ENCODE results near the gene MPO. TPM values are rescaled to one million over a fixed set of nuclear protein-coding genes. Genes with fewer than 3 reads are reported as not detected.

The MPO gene
- total RNA-seq, 2 experiments from 2014 or later: not detected

GRCh38 chr17:58315750-58316149, 35.0 kb upstream of the MPO start:
- DNase-seq (no peak), ATAC-seq (ENCODE audit: low read depth) (no peak)
- Mint-ChIP-seq H3K36me3 (peaks cover 15% of the 10 kb centered on the region), H3K27me3 (no peaks in the 10 kb centered on the region), H3K27ac (no peak overlapping the region), H3K4me1 (peaks cover 11% of the 10 kb centered on the region), H3K4me3 (no peak overlapping the region), H3K9me3 (no peaks in the 10 kb centered on the region)
- POLR2A ChIA-PET: interaction anchor here (1.0 to 25.9 kb wide), 3 partner anchors 11 to 36 kb away, joined by 4 to 2283 read pairs (median 82); partner anchors contain the start of genes SUPT4H1 and TSPOAP1

DNA sequence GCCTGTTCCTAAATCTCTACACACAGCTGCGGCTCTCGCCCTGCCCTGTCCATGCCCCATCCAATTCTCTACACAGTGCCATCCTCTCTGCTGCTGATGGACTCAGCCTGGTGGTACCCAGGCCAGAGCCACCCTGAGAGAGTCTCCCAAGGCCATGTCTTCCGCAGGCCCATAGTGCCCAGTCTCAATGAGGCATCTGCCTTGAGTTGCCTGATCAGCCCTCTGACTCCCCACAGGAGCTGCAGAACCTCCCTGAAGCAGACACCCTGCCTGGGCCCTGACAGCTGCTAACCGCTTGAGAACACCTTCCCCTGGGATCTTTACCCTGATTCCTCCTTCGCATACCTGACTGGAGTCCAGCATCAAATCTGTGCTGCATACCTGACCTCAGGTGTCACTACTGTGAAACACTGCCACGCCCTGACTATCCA, 34.6 kb upstream of the MPO start:
- H3K4me1 Mint-ChIP-seq: peaks cover 11% of the 10 kb centered on the region
- no peak overlapping the region for H3K27ac Mint-ChIP-seq
- H3K4me3 Mint-ChIP-seq: no peak overlapping the region
- H3K36me3 Mint-ChIP-seq: peaks cover 15% of the 10 kb centered on the region
- ATAC-seq (ENCODE audit: low read depth) (no peak), DNase-seq (no peak)
- POLR2A ChIA-PET: interaction anchor here (1.0 to 25.9 kb wide), 3 partner anchors 12 to 36 kb away, joined by 4 to 2283 read pairs (median 82); partner anchors contain the start of genes SUPT4H1 and TSPOAP1
- no peaks in the 10 kb centered on the region for H3K27me3 Mint-ChIP-seq
- no peaks in the 10 kb centered on the region for H3K9me3 Mint-ChIP-seq

- ATAC-seq (ENCODE audit: low read depth) (no peak), DNase-seq (no peak)
- Mint-ChIP-seq H3K9me3 (no peaks in the 10 kb centered on the region), H3K4me3 (no peak overlapping the region), H3K36me3 (peaks cover 15% of the 10 kb centered on the region), H3K27ac (no peak overlapping the region), H3K27me3 (no peaks in the 10 kb centered on the region), H3K4me1 (peaks cover 11% of the 10 kb centered on the region)
- POLR2A ChIA-PET: interaction anchor here (1.1 to 25.9 kb wide), 3 partner anchors 12 to 40 kb away, joined by 5 to 2283 read pairs (median 8); no protein-coding TSS in a partner anchor
Measured at GRCh38 chr17:58314706-58315015, 33.9 kb upstream of the MPO start.

GRCh38 chr17:58313815-58314705, 33.3 kb upstream of the MPO start:
- ATAC-seq (ENCODE audit: low read depth) (no peak), DNase-seq (no peak)
- POLR2A ChIA-PET: interaction anchor here (1.1 to 25.9 kb wide), 3 partner anchors 12 to 41 kb away, joined by 5 to 2283 read pairs (median 8); no protein-coding TSS in a partner anchor
- Mint-ChIP-seq H3K9me3 (no peaks in the 10 kb centered on the region), H3K27ac (no peak overlapping the region), H3K27me3 (no peaks in the 10 kb centered on the region), H3K4me3 (no peak overlapping the region), H3K4me1 (peaks cover 11% of the 10 kb centered on the region), H3K36me3 (peaks cover 15% of the 10 kb centered on the region)

DNA sequence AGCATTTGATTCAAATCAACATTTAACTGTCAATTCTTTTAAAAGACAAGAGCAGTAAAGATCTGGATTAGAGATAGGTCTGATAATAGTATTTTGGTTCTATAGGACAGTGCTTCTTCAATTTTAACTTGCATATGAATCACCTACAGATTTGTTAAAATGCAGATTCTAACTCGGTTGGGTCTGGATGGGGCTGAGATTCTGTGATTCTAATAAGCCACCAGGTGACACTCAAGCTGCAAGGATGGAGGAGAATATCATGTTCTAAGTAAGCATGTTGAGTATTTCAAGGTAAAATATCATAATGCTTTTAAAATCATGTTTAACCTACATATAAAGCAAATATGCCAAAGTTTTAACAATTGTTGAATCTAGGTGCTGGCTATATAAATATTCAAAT, 32.1 kb upstream of the MPO start:
- H3K36me3 Mint-ChIP-seq: peaks cover 15% of the 10 kb centered on the region
- no peaks in the 10 kb centered on the region for H3K27me3 Mint-ChIP-seq
- H3K27ac Mint-ChIP-seq: no peak overlapping the region
- H3K4me1 Mint-ChIP-seq: peaks cover 6% of the 10 kb centered on the region
- POLR2A ChIA-PET: interaction anchor here (0.7 kb wide), 1 partner anchor 233 kb away, joined by 6 read pairs; no protein-coding TSS in a partner anchor
- ATAC-seq (ENCODE audit: low read depth) (no peak), DNase-seq (no peak)
- no peaks in the 10 kb centered on the region for H3K9me3 Mint-ChIP-seq
- H3K4me3 Mint-ChIP-seq: no peak overlapping the region

GRCh38 chr17:58312021-58312630, 31.4 kb upstream of the MPO start:
- Mint-ChIP-seq H3K27ac (no peak overlapping the region), H3K36me3 (peaks cover 10% of the 10 kb centered on the region), H3K4me3 (no peak overlapping the region), H3K9me3 (no peaks in the 10 kb centered on the region), H3K27me3 (no peaks in the 10 kb centered on the region), H3K4me1 (no peaks in the 10 kb centered on the region)
- no peak for ATAC-seq (ENCODE audit: low read depth)
- no peak for DNase-seq
- POLR2A ChIA-PET: interaction anchor here (1.1 kb wide), 1 partner anchor 32 kb away, joined by 4 read pairs; no protein-coding TSS in a partner anchor

DNA sequence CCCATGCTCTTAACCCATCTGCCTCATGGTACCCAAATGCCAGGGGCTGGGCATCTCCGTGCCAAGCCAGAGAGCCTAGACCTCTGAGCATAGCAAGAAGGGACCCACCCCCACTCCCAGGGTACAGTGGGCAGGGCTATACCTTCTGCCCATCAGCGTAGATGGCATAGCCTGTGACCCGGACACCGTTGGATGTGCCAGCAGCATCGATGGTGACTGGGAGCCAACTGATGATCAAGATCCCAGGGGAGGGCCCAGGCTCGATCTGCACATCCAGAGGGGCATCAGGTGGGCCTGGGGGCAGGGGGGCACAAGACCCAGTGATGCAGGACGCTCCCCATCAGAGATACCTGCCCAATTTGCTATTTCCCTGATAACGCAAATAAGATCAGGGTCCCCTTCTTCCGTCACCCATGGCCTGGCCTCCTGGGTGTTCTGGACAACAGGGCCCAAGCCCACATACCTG, 30.7 kb upstream of the MPO start:
- H3K27ac Mint-ChIP-seq: no peak overlapping the region
- peaks cover 10% of the 10 kb centered on the region for H3K36me3 Mint-ChIP-seq
- no peak overlapping the region for H3K4me3 Mint-ChIP-seq
- POLR2A ChIA-PET: interaction anchor here (1.1 kb wide), 1 partner anchor 33 kb away, joined by 4 read pairs; no protein-coding TSS in a partner anchor
- H3K27me3 Mint-ChIP-seq: no peaks in the 10 kb centered on the region
- no peaks in the 10 kb centered on the region for H3K4me1 Mint-ChIP-seq
- H3K9me3 Mint-ChIP-seq: no peaks in the 10 kb centered on the region
- ATAC-seq (ENCODE audit: low read depth): no peak
- DNase-seq: no peak

DNA sequence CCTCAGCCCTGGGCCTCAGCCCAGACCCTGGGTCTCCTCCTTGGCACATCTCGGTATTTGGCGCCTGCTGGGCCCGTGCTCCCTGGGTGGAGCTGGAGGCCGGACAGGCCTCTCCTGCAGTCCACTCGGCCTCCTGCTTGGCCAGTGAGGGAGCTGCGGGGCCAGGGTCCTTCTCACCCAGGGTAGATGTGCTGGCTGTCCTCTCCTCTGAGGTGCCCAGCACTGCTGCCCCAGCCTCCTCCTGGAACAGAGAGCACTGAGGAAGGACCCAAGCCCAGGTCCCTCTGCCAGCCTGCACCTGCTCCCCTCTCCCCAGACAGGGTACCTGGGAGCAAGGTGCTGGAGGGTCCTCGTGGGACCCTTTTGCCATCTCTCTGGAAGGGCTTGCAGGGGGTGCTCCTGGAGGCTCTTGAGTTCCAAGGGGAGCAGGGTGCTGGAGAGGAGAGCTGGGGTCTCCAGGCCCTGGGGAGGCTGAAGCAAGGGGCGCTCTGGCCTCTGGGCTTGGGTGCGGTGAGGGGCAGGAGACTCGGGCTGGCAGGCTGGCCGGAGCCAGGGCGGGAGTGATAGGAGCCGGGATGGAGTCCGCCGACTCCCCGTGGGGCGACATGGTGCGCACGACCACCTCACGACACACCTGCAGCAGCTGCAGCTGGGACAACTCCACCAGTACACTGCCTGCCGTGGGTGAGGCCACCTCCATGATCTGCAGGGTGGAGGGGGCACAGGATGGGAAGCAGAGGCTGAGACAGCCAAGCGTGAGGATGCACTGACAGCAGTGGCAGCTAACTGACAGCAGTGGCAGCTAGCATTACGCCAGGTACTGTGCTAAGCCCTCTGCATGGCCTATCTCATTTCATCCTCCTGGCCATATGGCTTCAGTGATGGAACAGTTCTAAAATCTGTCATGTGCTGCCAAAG, 30.0 kb upstream of the MPO start:
- Mint-ChIP-seq H3K4me3 (no peak overlapping the region), H3K36me3 (peaks cover 10% of the 10 kb centered on the region), H3K9me3 (no peaks in the 10 kb centered on the region), H3K4me1 (no peaks in the 10 kb centered on the region), H3K27me3 (no peaks in the 10 kb centered on the region), H3K27ac (no peak overlapping the region)
- POLR2A ChIA-PET: interaction anchor here (0.6 kb wide), 1 partner anchor 17 kb away, joined by 3 read pairs; no protein-coding TSS in a partner anchor
- DNase-seq: no peak
- no peak for ATAC-seq (ENCODE audit: low read depth)

DNA sequence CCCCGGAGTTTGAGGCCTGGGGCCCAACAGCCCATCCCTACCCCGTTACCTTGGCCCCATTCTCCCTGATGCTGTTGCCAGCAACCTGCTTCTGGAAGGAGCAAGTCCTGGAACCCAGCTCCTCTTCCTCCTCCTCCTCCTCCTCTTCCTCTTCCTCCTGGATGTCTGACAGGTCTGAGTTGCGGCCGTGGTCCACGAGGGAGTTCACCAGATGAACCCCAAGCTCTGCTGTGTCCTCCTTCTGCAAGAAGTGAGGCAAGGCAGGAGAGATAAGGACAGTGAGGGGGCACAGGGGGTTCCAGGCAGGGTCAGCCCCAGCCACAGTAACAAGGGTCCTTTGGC, 29.2 kb upstream of the MPO start:
- Mint-ChIP-seq H3K4me3 (no peak overlapping the region), H3K36me3 (peaks cover 6% of the 10 kb centered on the region), H3K27me3 (no peaks in the 10 kb centered on the region), H3K27ac (no peak overlapping the region), H3K4me1 (no peaks in the 10 kb centered on the region), H3K9me3 (no peaks in the 10 kb centered on the region)
- DNase-seq: no peak
- ATAC-seq (ENCODE audit: low read depth): no peak
- POLR2A ChIA-PET: interaction anchor here (1.5 kb wide), 1 partner anchor 12 kb away, joined by 5 read pairs; no protein-coding TSS in a partner anchor

GRCh38 chr17:58308985-58309917, 28.5 kb upstream of the MPO start:
- DNase-seq: no peak

GRCh38 chr17:58308173-58308984, 27.6 kb upstream of the MPO start:
- POLR2A ChIA-PET: interaction anchor here (0.8 to 1.5 kb wide), 4 partner anchors 14 to 44 kb away, joined by 3 to 6 read pairs (median 4); partner anchors contain the start of gene SUPT4H1
- peak; percentile 32 for DNase-seq
- H3K27ac Mint-ChIP-seq: no peak overlapping the region

More at GRCh38 chr17:58308985-58309917, 28.5 kb upstream of the MPO start:
- POLR2A ChIA-PET: interaction anchor here (0.8 to 1.5 kb wide), 3 partner anchors 13 to 27 kb away, joined by 3 to 5 read pairs (median 3); no protein-coding TSS in a partner anchor
- ATAC-seq (ENCODE audit: low read depth): no peak
- H3K36me3 Mint-ChIP-seq: peaks cover 6% of the 10 kb centered on the region
- H3K4me1 Mint-ChIP-seq: peaks cover under 1% of the 10 kb centered on the region
- no peaks in the 10 kb centered on the region for H3K9me3 Mint-ChIP-seq
- H3K27ac Mint-ChIP-seq: no peak overlapping the region
- no peaks in the 10 kb centered on the region for H3K27me3 Mint-ChIP-seq
- H3K4me3 Mint-ChIP-seq: no peak overlapping the region

More at GRCh38 chr17:58308173-58308984, 27.6 kb upstream of the MPO start:
- Mint-ChIP-seq H3K27me3 (no peaks in the 10 kb centered on the region), H3K9me3 (no peaks in the 10 kb centered on the region), H3K4me3 (no peak overlapping the region), H3K4me1 (peaks cover 1% of the 10 kb centered on the region), H3K36me3 (peaks cover 5% of the 10 kb centered on the region)
- ATAC-seq (ENCODE audit: low read depth): no peak
